SIG-M5 treated with dmso at 0.1 percent for 504 hours (cell line): ENCODE data around the gene CDH5.
"Not testable (repeated sequence)": the region's sequence is repeated elsewhere in the genome, so short reads cannot be mapped to it uniquely, and the experiment has no call there.

Source experiments
- DNase-seq: peaks from one replicate; lab custom pipeline; 2025; ENCODE audit not compliant: unreplicated experiment; lab: John Stamatoyannopoulos, UW

The CDH5 gene

DNA sequence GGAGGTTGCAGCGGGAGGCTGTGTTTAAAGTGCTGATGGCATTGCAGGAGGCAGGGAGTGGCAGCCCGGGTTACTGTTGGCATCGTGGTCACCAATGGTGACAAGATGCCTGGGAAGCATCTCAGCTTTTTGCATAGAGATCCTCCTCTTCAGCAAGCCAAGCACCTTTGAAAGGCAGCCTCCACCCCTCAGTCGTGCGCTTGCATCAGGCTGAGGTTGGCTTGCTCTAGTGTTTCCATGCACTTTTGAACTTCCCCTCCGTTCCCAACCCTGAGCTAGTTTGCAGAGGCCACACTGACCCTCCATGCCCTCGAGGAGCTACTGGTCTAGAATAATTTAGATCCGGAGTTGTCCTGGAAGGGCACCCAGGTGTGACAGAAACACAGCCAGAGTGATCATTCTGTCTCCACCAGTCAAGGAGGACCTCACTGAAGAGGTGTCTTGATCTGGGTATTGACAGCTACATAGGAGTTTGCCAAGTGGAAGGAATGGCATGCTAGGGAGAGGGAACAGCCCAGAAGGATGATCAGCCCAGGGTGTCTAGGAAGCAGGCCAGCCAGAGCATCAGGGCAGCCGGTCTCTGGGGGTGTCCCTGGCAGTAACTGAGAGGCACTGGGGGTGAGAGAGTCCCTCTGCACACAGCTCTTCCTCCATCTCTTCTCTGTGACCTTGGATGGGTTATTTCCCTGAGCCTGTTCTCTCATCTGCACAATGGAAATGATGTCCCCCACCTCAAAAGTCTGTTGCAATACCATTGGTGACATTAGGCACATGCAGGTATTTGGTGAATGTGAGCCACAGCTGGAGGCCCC, 68.3 kb downstream of the CDH5 start:
- DNase-seq = peak; percentile 21

DNA sequence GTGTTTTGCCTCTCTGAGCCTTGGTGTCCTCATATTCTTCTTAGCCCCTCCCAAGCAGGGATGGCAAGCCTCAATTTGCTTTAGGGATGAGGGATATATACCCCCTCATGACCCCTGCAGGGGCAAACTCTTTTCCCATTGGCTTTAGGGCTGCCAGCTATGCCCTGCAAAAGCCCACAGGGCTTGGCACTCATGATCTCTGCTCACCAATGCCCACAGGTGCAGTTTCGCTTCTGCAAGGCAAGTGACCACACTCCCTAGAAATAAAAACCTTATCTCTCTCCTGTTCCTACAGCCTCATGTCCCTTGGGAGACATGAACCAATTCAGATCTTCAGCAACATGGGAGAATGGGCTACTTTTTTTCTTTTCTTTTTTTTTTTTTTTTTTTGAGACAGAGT, 69.4 kb downstream of the CDH5 start:
- no peak for DNase-seq

DNA sequence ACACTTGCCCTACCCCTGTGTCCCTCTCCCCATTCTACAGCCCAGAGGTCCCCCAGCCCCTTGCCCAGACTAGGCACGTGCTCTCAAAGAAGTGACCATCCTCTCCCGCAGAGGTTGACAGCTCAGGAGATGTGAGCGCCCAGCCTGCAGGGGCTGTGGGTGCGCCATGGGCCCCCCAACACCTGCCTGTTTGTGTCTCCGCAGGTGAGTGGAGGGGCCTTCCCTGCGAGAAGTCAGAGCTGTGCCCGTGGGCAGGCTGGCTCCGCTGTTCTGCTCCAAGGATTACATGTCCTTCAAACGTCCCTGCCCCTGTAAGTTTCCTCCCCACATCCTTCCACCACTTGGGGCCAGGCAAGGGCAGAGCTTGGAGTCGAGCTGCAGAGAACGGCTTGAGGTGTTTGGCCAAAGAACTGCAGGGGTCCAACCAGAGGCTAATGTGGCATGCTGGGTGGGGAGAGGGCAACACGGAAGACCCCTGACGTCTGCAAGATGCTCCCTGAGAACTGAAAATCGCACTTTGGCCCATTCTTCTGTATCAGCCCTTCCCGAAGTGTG, 71.0 kb downstream of the CDH5 start:
- no peak for DNase-seq

DNA sequence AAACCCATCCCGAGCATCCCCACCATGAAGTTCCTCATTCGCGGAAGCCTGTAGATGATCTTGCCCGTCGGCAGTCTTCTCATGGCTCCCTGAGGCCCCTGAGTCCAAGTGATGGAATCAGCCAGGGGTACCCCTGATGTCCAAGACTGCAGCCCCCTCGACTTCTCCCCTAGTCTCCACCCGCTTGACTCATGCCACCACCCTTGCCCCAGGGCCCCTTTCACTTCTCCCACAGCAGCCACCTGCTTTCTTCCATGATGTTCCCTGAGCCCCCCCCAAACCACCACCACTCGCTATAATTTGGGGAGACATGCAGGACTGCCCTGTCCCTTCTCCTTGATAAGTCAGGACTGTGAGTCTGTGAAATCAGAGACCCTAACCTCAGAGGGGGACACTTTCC, 72.0 kb downstream of the CDH5 start:
- no peak for DNase-seq

DNA sequence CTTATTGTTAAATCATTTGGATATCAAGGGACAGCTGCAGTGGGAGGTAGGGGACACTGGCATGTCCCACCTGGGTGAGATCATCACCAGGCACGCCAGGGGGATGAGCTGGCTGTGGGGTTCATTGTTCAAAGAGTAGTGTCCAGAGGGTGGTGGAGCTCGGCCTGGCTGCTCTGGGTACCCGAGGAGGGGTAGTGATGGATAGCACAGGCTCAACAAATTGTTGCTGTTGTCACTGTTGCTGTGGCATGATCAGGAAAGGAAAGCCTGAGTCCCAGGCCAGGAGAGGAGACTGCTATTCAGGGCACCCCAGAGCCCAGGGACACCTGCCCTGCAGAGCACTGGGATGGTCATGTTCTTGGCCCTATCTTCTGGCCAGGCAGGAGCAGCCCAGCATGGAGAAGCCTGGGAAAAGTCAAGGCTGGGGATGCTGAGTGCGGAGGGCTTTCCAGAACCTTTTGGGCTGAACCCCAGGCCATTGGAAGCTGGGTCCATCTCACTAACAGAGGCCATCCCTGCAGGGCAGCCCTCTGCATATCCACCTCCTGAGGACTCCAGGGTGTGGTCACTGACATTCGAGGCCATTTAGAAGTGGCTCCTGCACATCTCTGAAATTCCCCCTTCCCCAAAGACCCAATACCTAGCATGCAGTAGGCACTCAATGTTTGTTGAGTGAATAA, 72.7 kb downstream of the CDH5 start:
- DNase-seq = no peak

DNA sequence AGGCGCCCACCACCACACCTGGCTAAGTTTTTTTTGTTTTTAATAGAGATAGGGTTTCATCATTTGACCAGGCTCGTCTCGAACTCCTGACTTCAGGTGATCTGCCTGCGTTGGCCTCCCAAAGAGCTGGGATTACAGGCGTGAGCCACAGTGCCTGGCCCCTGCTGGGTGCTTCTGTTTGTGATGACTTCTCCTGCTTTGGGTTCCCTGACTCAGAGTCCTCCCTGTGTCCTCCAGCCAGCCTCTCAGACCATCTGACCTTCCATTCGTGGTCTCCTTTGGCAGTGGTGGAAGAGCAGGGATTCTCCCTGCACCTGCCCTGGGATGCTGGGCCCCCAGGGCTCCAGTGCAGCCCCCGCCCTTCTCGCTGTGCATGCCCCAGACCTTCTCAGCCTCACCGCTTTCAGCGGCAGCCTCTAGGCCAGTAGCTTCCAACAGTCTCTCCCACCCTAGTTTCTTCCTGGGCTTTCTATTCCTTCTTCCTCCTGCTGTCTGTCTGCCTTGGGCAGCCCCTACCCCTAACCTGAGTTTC, 73.8 kb downstream of the CDH5 start:
- no peak for DNase-seq

DNA sequence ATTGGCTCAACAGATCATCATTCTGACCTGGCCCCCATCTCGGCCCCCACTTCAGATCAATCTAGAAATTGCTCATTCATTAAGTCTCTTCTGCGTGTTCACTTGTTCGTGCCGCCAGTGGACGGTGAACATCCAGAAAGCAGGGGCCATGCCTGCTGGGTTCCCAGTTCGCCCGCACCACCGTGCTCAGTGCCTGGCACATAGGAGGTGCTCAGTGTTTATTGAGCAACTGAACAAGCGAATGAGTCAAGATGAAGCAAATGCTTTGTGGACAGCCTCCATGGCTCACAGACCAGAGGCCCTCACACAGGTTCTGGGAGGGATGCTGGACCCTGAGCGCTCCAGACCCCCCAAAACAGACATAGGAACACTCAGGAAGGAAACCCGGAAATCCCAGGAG, 74.5 kb downstream of the CDH5 start:
- no peak for DNase-seq

DNA sequence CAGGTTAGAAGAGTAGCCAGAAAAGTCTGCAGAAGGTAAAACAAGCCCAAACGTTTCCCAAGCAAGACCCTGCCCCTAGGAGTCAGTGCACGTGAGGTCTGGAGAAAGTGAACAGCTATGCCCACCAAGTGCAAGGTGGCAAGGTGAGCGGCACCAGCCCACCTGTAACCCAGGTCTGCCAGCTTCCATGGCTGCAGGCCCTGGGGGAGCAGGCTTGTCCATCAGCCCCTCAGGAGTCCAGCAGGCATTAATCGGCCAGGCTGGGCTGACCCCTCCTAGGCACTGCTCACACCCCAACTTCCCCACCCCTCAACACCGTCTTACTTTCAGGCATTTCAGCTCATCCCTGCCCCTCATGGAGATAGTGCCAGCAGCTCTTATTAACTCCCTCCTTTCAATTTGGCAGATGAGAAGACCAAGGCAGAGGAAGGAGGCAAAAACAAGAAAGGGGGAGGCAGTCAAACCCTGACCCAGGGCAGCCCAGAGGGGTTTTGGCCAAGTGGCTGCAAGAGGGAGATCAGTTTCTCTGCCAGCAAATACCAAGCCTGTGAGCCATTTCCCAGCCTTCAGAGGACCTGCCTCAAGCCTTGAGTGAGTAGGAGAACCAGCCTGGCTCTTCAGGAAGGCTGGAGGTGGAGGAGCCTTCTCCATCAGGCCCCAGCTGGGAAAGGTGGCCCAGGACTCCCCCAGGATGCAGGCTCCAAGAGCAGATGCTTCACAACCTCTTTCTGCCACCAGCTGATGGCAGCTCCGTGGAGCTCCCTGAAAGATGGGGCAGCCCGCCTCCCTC, 75.3 kb downstream of the CDH5 start:
- no peak for DNase-seq

DNA sequence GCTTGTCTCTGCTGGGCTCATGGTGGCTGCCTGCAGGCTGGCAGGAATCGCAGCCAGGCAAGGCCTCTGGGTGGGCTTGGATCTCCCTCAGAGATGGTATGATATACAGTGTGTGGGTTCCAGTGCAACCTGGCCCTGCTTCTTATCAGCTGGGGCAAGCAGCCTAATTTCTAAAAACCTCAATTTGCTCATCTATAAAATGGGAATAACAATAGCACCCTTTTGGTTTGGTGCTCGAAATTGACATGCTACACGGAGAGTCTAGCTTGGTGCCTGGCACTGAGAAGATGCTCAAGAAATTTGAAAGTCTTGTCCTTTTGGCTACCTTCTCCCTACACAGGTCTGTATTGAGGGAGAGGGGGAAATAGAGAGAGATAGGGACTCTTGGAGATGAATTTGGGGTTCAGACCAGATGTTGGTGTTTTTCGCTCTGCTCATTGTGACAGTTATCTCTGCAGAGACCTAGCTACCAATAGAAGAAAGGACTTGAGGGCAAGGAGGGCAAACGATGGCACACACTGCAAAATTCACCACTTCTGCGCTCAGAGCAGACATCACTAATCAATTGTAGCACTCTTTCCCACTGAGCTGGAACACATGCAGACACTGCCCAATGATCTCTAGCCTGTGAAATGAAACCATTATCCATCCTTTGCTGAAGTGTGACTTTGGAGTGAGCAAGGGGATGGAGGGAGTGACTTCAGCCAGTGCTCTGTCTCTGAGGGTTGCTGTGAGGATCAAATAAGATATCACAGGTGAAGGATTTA, 76.2 kb downstream of the CDH5 start:
- no peak for DNase-seq

DNA sequence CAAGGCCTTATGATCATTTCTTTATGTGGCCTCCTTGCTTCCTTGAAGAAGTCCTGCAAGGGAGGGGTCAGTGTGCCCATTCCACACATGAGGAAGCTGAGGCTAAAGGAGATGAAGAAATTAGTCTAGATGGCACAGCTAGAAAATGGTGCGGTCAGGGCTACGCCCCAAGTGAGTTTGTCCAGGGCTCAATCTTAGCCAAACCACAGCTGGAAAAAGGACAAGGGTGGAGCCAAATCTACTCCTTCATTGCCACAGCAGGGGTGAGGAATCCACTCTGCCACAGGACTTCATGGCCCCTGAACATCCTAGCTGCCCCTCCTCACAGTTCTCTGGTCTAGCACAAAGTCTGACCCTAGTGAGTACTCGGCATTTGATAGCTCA, 76.8 kb downstream of the CDH5 start:
- DNase-seq = no peak

DNA sequence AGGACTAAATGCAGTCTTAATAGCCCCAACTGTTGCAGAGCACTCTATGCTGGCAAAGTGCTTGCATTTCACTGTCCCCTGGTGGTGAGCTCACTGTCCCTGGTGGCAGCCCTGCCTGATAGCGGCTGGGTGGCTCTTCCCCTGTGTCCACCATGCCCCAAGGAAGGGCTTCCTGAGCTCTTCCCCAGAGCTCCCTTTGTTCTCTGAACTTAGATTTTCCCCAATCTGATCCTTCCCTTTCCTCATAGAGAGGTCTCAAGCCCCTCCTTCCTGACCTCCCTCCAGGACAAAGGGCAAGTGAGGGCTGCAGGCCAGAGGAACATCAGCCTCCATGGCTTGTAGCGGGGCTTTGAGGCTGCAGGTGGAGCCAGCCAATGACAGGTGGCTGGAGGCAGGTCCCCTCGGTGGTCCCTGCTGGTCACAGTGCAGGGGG, 77.6 kb downstream of the CDH5 start:
- no peak for DNase-seq

DNA sequence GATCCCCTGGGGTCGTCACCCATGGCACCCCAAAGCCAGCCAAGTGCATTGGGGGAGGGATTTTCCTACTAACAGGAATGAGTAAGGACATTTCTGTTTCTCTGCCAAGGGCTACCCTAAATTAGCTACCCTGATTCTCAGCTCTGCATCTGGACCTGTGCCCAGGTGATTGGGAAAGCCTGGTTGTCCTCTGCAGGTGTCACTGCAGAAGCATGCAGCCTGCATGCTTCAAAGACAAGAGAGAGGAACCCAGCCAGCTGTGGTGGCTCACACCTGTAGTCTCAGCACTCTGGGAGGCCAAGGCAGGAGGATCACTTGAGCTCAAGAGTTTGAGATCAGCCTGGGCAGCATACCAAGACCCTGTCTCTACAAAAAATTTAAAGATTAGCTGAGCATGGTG, 80.2 kb downstream of the CDH5 start:
- DNase-seq = no peak

DNA sequence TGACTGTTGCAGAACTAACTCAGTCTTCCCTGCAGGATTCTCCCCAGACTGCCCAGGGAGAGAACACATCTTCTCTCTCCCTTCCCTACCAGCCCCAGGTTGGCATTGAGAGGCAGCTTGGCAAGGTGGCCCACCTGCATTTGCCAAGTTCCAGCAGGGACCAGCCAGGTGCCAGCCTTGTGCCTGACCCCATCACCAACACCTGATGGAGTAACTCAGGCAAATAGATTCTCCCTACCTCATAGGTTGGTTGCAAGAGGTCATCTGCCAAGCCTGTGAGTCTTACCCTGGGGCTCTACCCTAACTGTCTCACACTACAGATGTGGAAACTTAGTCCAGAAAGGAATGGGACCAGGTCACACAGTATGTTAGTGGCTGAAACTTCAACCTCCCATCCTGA, 81.0 kb downstream of the CDH5 start:
- no peak for DNase-seq

DNA sequence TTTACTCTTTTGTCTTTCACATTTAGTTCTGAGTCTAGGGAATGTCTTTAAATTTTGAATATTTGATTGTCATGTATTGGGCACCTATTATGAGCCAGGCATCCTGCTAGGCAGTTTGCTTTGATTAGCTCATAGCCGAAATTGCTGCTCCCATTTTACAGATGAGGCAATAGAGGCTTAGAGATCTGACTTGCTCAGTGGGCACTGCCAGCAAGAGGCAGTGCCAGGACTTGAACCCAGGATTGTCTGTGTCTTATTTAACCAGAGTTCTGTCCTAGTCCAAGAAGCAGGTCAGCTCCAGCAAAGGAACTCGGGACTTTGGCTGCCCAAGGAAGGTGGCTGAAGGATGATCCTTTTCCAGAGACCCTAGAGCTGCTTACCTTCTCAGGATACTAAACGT, 85.1 kb downstream of the CDH5 start:
- no peak for DNase-seq

DNA sequence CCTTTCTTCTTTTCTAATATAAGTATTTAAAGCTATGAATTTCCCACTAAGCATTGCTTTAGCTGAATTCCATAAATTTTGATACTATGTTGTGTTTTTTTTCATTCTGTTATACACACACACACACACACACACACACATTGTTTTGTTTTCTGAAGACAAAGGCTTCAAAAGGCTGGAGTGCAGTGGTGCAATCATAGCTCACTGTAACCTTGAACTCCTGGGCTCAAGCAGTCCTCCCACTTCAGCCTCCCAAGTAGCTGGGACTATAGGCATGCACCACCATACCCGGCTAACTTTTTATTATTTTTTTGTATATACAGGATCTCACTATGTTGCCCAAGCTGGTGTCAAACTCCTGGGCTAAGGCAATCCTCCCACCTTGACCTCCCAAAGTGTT, 86.7 kb downstream of the CDH5 start:
- DNase-seq = not testable (repeated sequence)
